GM21515 (cell line): ENCODE measurements around the gene OR4D6.
"Not testable (repeated sequence)": the region's sequence is repeated elsewhere in the genome, so short reads cannot be mapped to it uniquely, and the experiment has no call there.

Experiments
- ATAC-seq: cut with Tn5 transposase; IDR thresholded peaks from one replicate; pipeline ENCODE4 v1.9.1; 2021; ENCODE audit not compliant: unreplicated experiment

OR4D6 gene

GRCh38 chr11:59456661-59457060, at the start of gene OR4D6:
Gene OR4D6 (plus strand): TSS chr11:59456961. CDS start chr11:59456961, 0 bp downstream.
- ATAC-seq = no peak

DNA sequence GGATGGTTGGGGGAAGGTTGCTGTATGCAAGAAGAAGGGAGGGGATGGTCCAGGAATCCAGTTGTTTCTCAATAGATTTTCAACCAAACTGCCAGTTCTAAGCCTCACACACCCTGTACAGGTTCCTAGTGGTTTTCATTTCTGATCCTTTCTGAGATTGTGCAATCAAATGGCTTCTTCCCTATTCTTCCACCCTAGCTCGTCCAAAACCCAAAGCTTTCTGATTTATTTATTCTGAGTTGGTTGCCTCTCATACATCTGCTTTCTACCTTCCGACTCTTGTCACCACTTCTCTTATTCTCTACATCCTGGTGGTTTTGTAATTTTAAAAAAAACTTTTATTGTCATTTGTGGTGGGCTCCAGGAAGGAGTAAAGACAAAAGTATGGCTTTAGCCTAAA, 43.1 kb upstream of the OR4D6 start:
- no peak for ATAC-seq

DNA sequence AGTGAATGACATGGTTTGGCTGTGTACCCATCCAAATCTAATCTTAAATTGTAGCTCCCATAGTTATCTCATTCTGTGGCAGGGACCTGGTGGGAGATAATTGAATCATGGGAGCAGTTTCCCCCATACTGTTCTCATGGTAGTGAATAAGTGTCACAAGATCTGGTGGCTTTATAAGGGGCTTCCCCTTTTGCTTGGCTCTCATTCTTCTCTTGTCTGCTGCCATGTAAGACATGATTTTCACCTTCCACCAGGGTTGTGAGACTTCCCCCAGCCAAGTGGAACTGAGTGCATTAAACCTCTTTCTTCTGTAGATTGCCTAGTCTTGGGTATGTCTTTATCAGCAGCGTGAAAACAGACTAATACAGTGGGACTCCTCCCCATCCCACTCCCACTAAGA, 41.6 kb upstream of the OR4D6 start:
- no peak for ATAC-seq

DNA sequence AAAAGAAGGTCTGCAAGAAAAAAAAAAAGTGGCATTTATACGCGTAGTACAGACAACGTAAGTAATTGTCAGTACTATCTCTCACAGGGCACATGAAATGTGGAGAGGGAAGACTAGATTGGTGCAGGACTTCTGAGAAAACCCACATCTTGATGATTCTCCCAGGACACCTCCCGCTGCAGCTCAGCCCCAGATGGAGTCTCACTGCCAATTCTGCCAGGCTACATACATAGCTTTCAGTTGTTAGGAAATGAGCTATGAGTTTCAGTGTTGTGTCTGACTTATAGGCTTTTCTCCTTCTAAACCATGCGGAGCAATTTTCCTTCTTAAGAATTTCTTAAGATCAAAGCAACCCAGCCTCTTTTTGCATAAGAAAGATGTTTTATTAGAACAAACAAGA, 40.1 kb upstream of the OR4D6 start:
- ATAC-seq = no peak

- ATAC-seq = no peak
Observed at GRCh38 chr11:59417023-59417422, 39.7 kb upstream of the OR4D6 start.

- ATAC-seq = no peak
Observed at GRCh38 chr11:59418156-59418555, 38.6 kb upstream of the OR4D6 start.

GRCh38 chr11:59423835-59424234, 32.9 kb upstream of the OR4D6 start:
- ATAC-seq = no peak

DNA sequence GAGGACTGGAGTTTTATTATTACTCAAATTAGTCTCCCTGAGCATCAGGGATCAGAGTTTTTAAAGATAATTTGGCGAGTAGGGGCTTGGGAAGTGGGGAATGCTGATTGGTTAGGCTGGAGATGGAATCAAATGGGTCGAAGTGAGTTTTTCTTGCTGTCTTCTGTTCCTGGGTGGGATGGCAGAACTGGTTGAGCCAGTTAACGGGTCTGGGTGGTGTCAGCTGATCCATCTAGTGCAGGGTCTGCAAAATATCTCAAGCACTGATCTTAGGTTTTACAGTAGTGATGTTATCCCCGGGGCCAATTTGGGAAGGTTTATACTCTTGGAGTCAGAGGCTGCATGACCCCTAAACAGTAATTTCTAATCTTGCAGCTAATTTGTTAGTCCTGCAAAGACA, 31.6 kb upstream of the OR4D6 start:
- ATAC-seq = no peak

GRCh38 chr11:59426361-59427067, 30.2 kb upstream of the OR4D6 start, which contains the start of gene OR5A2:
Gene OR5A2 (minus strand): TSS chr11:59426413. CDS start chr11:59422953, 3,460 bp downstream.
- no peak for ATAC-seq

- no peak for ATAC-seq
Observed at GRCh38 chr11:59427068-59427382, 29.7 kb upstream of the OR4D6 start.

DNA sequence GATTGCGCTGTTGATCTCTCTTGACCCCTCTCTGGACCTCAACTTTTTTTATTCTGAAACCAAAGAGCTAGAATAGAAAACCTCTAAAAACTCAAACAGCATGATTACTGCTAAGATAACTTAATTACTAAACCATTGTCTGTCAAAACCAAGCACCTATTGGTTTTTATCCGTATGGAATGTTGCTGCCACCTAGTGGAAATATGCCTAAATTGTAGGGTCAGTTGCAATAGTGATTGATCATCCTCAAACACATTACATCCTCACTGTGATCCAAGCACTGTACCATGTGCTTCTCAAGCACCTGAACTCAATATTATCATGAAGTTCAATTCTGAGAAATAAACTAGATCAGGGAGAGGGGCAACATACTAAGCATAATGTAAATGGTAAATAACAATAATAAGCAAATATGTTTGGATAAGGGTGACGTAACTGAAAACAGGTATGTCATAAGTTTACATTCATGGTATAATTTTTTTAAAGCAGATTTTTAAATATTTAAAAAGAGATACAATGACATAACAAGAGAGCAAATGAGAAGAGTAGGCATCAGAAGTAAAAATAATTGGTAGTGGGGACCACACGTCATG, 26.7 kb upstream of the OR4D6 start:
- peak; percentile 70 for ATAC-seq

GRCh38 chr11:59436169-59436568, 20.6 kb upstream of the OR4D6 start, which contains the start of gene OR5A1:
Gene OR5A1 (plus strand): TSS chr11:59436469. CDS start chr11:59443169, 6,700 bp downstream.
- no peak for ATAC-seq

DNA sequence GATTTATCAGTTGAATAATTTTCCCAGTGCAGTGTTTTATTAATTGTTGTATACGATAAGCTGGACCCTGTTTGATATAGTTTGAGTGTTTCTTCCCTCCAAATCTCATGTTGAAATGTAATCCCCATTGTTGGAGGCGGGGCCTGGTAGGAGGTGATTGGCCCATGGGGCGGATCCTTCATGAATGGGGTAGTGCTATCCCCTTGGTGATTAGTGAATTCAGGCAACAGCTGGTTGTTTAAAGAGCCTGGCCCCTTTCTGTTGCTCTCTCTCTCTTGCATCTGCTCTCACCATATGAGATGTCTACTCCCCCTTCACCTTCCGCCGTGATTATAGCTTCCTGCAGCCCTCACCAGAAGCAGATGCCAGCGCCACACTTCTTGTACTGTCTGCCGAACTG, 19.0 kb upstream of the OR4D6 start:
- ATAC-seq = no peak

GRCh38 chr11:59445624-59446023, 11.1 kb upstream of the OR4D6 start:
- not testable (repeated sequence) for ATAC-seq

GRCh38 chr11:59448484-59448883, 8.3 kb upstream of the OR4D6 start:
- no peak for ATAC-seq

DNA sequence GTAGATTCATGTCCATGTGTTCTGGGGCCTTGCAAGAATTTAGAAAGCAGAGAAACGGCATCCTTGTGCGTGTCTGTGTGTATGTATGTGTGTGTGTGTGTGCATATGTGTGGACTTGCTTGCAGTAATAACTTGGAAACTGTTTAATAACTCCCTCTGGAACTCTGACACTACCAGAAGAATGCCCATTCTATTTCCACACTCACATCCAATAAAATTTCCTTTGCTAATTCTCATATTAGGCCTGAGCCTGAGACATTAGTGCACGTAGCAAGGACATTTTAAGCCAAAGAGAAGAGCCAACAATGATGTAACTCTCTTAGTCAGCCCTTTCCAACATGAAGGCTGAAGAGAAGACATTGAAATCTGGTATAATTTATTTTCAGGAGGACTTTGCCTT, 3.2 kb downstream of the OR4D6 start:
- no peak for ATAC-seq

GRCh38 chr11:59463190-59463641, 6.5 kb downstream of the OR4D6 start:
- no peak for ATAC-seq

- ATAC-seq = no peak
Observed at GRCh38 chr11:59473015-59473414, 16.3 kb downstream of the OR4D6 start, which contains the start of gene OR4D10. Gene OR4D10 (plus strand): TSS chr11:59473315. CDS start chr11:59477430, 4,115 bp downstream.

DNA sequence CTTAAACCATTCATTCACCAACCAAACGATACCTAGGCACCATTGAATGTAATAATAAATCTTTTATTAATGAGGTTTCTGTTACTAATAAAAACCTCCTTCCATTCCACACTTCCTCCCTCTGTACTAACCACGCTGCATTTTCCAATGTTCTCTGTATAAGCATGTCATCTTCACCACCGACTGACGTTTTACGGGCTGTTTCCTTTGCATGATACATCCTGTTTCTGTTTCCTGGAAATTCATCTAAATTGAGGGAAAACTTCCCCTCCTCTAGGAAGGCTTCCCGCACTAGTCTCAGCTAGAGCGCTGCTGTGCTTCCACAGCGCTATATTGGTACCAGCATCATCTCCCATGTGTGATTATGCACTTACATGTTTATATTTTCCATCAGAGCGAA, 18.4 kb downstream of the OR4D6 start:
- ATAC-seq = no peak

GRCh38 chr11:59479906-59480305, 23.1 kb downstream of the OR4D6 start:
- ATAC-seq = no peak

DNA sequence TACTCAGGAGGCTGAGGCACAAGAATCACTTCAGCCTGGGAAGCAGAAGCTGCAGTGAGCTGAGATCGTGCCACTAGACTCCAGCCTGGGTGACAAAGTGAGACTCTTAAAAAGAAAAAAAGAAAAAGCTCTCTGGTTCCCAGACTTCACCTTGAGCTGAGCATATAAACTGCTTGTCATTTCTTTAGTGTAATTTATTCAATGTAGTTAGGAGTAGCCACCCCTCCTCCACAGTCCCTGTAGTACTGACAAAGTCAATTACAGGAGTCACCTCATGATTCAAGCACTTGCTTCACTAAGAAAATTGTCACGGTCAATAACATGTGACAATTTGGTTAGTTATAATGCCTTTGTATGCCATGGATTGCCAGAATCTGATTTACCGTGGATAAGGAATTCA, 23.6 kb downstream of the OR4D6 start:
- no peak for ATAC-seq

- ATAC-seq = no peak
Observed at GRCh38 chr11:59501931-59502330, 45.2 kb downstream of the OR4D6 start.

- ATAC-seq = no peak
Observed at GRCh38 chr11:59503276-59503675, 46.5 kb downstream of the OR4D6 start, which contains the start of gene OR4D11. Gene OR4D11 (plus strand): TSS chr11:59503576. CDS start chr11:59503576, 0 bp downstream.
